ENCODE measurements around the gene POU2AF1. TPM values are rescaled to one million over a fixed set of nuclear protein-coding genes. Genes with fewer than 3 reads are reported as not detected.

Gene POU2AF1
- total RNA-seq, 1 experiment from 2014 or later, result 0.22 TPM

- TF ChIP-seq AFF4 (CRISPR knock-in tag; IDR thresholded peaks at IDR 0.05; ENCODE audit: borderline replicate concordance) (no peak), IRF1 (CRISPR knock-in tag; IDR thresholded peaks at IDR 0.05) (no peak), ERG (CRISPR knock-in tag; IDR thresholded peaks at IDR 0.05) (no peak), CDX4 (CRISPR knock-in tag; IDR thresholded peaks at IDR 0.05; ENCODE audit: borderline replicate concordance) (no peak), STAT6 (CRISPR knock-in tag; conservative IDR thresholded peaks at IDR 0.05; ENCODE audit: low read depth) (no peak), NR2C2 (CRISPR knock-in tag; IDR thresholded peaks at IDR 0.05) (no peak), ATF6 (CRISPR knock-in tag; IDR thresholded peaks at IDR 0.05) (no peak), JUN (CRISPR knock-in tag; IDR thresholded peaks at IDR 0.05) (no peak), SOX15 (CRISPR knock-in tag; IDR thresholded peaks at IDR 0.05) (no peak), AR (CRISPR knock-in tag; IDR thresholded peaks at IDR 0.05) (no peak), USF2 (CRISPR knock-in tag; IDR thresholded peaks at IDR 0.05) (no peak), USF1 (CRISPR knock-in tag; IDR thresholded peaks at IDR 0.05) (no peak), PREB (CRISPR knock-in tag; IDR thresholded peaks at IDR 0.05; ENCODE audit: borderline replicate concordance) (no peak), ZNF423 (CRISPR knock-in tag; IDR thresholded peaks at IDR 0.05) (no peak), RORB (CRISPR knock-in tag; IDR thresholded peaks at IDR 0.05) (no peak), ZNF263 (CRISPR knock-in tag; IDR thresholded peaks at IDR 0.05; ENCODE audit: low read depth) (no peak), ZBTB21 (CRISPR knock-in tag; IDR thresholded peaks at IDR 0.05; ENCODE audit: borderline replicate concordance) (no peak)
- CTCF ChIA-PET, result no interaction called here
- DNase-seq (ENCODE audit: low spot score) (no peak), ATAC-seq (no peak)
- Mint-ChIP-seq H3K9me3 (no peaks in the 10 kb centered on the region), H3K4me3 (no peak overlapping the region), H3K36me3 (no peaks in the 10 kb centered on the region), H3K4me1 (0 out of 2 replicates have a peak, but pooled peaks cover 2% of the 10 kb centered on the region), H3K27me3 (ENCODE audit: low read depth) (no peaks in the 10 kb centered on the region), H3K27ac (no peak overlapping the region)
- POLR2A ChIA-PET, result no interaction called here
These were observed 5.5 kb downstream of the POU2AF1 start for GRCh38 chr11:111373590-111373989.
